ENCODE results near the gene FN3KRP. TPM values are rescaled to one million over a fixed set of nuclear protein-coding genes. Genes with fewer than 3 reads are reported as not detected.

Gene FN3KRP
- total RNA-seq, 1 experiment from 2014 or later: 19.7 TPM

DNA sequence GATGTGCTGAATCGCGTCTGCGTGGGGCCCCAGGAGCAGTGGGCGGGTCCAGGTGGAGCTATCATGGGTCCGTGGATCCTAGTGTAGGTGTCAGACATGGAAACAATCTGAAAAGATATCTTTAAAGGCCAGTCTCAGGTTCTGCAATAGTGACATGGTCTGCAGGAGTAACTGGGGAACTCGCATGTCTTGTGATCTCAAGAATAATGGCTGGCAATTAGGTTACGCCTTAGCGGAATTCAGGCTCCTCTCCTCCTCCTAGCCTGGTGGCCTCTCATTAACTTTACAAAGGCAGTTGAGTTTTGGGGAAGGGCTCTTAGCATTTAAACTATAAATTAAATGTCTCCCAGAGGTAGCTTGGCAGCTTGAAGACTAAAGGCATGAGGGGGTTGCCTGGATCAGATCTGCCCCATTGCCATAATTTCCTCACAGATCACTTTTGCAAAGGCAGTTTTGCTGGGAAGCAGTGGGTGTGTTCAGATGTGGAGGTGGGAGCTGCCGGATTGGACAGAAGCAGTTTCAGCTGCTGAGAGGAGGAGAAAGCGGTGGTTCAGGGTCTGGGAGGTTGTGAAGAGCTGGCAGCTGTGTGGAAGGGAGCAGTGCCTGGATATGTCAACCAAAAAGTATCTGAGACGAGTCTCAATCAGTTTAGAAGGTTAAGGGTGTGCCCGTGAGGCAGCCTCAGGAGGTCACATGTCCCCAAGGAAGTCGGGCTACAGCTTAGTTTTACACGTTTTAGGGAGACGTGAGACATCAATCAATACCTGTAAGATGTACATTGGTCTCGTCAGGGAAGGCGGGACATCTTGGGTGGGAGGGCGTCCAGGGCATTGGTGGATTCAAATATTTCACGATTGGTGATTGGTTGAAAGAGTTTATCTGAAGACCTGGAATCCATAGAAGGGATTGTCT, 38.0 kb downstream of the FN3KRP start:
- CTCF ChIA-PET: interaction anchor here (0.7 to 1.8 kb wide), 8 partner anchors 13 to 388 kb away, joined by 3 to 11 read pairs (median 4); partner anchors contain the start of gene FN3KRP
- H3K36me3 Mint-ChIP-seq: peaks cover 17% of the 10 kb centered on the region
- TF ChIP-seq SMAD4 (CRISPR knock-in tag; IDR thresholded peaks at IDR 0.05): no peak
- no peak for TF ChIP-seq ZBTB43 (CRISPR knock-in tag; IDR thresholded peaks at IDR 0.05)
- no peak for TF ChIP-seq JUN (CRISPR knock-in tag; IDR thresholded peaks at IDR 0.05)
- no peak for TF ChIP-seq ZBTB21 (CRISPR knock-in tag; IDR thresholded peaks at IDR 0.05; ENCODE audit: borderline replicate concordance)
- TF ChIP-seq, protein P1, sequence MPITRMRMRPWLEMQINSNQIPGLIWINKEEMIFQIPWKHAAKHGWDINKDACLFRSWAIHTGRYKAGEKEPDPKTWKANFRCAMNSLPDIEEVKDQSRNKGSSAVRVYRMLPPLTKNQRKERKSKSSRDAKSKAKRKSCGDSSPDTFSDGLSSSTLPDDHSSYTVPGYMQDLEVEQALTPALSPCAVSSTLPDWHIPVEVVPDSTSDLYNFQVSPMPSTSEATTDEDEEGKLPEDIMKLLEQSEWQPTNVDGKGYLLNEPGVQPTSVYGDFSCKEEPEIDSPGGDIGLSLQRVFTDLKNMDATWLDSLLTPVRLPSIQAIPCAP (CRISPR knock-in tag; IDR thresholded peaks at IDR 0.05): no peak
- no peak for TF ChIP-seq TEAD1 (CRISPR knock-in tag; IDR thresholded peaks at IDR 0.05)
- TF ChIP-seq, protein P2, sequence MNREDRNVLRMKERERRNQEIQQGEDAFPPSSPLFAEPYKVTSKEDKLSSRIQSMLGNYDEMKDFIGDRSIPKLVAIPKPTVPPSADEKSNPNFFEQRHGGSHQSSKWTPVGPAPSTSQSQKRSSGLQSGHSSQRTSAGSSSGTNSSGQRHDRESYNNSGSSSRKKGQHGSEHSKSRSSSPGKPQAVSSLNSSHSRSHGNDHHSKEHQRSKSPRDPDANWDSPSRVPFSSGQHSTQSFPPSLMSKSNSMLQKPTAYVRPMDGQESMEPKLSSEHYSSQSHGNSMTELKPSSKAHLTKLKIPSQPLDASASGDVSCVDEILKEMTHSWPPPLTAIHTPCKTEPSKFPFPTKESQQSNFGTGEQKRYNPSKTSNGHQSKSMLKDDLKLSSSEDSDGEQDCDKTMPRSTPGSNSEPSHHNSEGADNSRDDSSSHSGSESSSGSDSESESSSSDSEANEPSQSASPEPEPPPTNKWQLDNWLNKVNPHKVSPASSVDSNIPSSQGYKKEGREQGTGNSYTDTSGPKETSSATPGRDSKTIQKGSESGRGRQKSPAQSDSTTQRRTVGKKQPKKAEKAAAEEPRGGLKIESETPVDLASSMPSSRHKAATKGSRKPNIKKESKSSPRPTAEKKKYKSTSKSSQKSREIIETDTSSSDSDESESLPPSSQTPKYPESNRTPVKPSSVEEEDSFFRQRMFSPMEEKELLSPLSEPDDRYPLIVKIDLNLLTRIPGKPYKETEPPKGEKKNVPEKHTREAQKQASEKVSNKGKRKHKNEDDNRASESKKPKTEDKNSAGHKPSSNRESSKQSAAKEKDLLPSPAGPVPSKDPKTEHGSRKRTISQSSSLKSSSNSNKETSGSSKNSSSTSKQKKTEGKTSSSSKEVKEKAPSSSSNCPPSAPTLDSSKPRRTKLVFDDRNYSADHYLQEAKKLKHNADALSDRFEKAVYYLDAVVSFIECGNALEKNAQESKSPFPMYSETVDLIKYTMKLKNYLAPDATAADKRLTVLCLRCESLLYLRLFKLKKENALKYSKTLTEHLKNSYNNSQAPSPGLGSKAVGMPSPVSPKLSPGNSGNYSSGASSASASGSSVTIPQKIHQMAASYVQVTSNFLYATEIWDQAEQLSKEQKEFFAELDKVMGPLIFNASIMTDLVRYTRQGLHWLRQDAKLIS (CRISPR knock-in tag; IDR thresholded peaks at IDR 0.05; ENCODE audit: borderline replicate concordance): no peak
- TF ChIP-seq ZNF512 (CRISPR knock-in tag; IDR thresholded peaks at IDR 0.05; ENCODE audit: borderline replicate concordance): no peak
- no peak for TF ChIP-seq NR3C1 (CRISPR knock-in tag; conservative IDR thresholded peaks at IDR 0.05; ENCODE audit: low read depth)
- TF ChIP-seq, protein P3, sequence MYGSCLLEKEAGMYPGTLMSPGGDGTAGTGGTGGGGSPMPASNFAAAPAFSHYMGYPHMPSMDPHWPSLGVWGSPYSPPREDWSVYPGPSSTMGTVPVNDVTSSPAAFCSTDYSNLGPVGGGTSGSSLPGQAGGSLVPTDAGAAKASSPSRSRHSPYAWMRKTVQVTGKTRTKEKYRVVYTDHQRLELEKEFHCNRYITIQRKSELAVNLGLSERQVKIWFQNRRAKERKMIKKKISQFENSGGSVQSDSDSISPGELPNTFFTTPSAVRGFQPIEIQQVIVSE (CRISPR knock-in tag; IDR thresholded peaks at IDR 0.05; ENCODE audit: borderline replicate concordance): no peak
- TF ChIP-seq FOXK1 (CRISPR knock-in tag; IDR thresholded peaks at IDR 0.05): no peak
- no peak for TF ChIP-seq ELF4 (CRISPR knock-in tag; IDR thresholded peaks at IDR 0.05; ENCODE audit: low read depth)
- TF ChIP-seq, protein P4, sequence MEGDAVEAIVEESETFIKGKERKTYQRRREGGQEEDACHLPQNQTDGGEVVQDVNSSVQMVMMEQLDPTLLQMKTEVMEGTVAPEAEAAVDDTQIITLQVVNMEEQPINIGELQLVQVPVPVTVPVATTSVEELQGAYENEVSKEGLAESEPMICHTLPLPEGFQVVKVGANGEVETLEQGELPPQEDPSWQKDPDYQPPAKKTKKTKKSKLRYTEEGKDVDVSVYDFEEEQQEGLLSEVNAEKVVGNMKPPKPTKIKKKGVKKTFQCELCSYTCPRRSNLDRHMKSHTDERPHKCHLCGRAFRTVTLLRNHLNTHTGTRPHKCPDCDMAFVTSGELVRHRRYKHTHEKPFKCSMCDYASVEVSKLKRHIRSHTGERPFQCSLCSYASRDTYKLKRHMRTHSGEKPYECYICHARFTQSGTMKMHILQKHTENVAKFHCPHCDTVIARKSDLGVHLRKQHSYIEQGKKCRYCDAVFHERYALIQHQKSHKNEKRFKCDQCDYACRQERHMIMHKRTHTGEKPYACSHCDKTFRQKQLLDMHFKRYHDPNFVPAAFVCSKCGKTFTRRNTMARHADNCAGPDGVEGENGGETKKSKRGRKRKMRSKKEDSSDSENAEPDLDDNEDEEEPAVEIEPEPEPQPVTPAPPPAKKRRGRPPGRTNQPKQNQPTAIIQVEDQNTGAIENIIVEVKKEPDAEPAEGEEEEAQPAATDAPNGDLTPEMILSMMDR (IDR thresholded peaks at IDR 0.05): no peak
- TF ChIP-seq, protein P5, sequence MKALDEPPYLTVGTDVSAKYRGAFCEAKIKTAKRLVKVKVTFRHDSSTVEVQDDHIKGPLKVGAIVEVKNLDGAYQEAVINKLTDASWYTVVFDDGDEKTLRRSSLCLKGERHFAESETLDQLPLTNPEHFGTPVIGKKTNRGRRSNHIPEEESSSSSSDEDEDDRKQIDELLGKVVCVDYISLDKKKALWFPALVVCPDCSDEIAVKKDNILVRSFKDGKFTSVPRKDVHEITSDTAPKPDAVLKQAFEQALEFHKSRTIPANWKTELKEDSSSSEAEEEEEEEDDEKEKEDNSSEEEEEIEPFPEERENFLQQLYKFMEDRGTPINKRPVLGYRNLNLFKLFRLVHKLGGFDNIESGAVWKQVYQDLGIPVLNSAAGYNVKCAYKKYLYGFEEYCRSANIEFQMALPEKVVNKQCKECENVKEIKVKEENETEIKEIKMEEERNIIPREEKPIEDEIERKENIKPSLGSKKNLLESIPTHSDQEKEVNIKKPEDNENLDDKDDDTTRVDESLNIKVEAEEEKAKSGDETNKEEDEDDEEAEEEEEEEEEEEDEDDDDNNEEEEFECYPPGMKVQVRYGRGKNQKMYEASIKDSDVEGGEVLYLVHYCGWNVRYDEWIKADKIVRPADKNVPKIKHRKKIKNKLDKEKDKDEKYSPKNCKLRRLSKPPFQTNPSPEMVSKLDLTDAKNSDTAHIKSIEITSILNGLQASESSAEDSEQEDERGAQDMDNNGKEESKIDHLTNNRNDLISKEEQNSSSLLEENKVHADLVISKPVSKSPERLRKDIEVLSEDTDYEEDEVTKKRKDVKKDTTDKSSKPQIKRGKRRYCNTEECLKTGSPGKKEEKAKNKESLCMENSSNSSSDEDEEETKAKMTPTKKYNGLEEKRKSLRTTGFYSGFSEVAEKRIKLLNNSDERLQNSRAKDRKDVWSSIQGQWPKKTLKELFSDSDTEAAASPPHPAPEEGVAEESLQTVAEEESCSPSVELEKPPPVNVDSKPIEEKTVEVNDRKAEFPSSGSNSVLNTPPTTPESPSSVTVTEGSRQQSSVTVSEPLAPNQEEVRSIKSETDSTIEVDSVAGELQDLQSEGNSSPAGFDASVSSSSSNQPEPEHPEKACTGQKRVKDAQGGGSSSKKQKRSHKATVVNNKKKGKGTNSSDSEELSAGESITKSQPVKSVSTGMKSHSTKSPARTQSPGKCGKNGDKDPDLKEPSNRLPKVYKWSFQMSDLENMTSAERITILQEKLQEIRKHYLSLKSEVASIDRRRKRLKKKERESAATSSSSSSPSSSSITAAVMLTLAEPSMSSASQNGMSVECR (CRISPR knock-in tag; IDR thresholded peaks at IDR 0.05; ENCODE audit: borderline replicate concordance): no peak
- TF ChIP-seq E2F4 (CRISPR knock-in tag; IDR thresholded peaks at IDR 0.05; ENCODE audit: borderline replicate concordance, low read depth): no peak
- TF ChIP-seq RORB (CRISPR knock-in tag; IDR thresholded peaks at IDR 0.05): no peak
- no peak for TF ChIP-seq ATF1 (CRISPR knock-in tag; IDR thresholded peaks at IDR 0.05)
- no peak for TF ChIP-seq ZNF121 (CRISPR knock-in tag; IDR thresholded peaks at IDR 0.05)

More for the DNA sequence above, 38.0 kb downstream of the FN3KRP start:
- ATAC-seq (peak; percentile 65), DNase-seq (ENCODE audit: low spot score) (peak; percentile 70)
- Mint-ChIP-seq H3K4me3 (peak overlapping the region; percentile 89), H3K27me3 (ENCODE audit: low read depth) (peaks cover 10% of the 10 kb centered on the region), H3K27ac (peak overlapping the region; percentile 98), H3K9me3 (no peaks in the 10 kb centered on the region), H3K4me1 (peaks cover 47% of the 10 kb centered on the region)
- POLR2A ChIA-PET: interaction anchor here (1.0 to 2.1 kb wide), 2 partner anchors 12 to 38 kb away, joined by 3 to 7 read pairs; partner anchors contain the start of gene FN3KRP

Data from WTC11 (cell line).